GM23338 (cell line): ENCODE results near the gene UBTD1. TPM values are rescaled to one million over a fixed set of nuclear protein-coding genes. Genes with fewer than 3 reads are reported as not detected.

Experiments
- ATAC-seq: fragments of 200-7000 bp; cut with Tn5 transposase; 3 replicates; pipeline ENCODE4 v1.9.1; 2020
- DNase-seq: peaks from one replicate; pipeline ENCODE4 v3.0.0-alpha.2; 2015; ENCODE audit warnings: low spot score
- H2AFZ ChIP-seq: fragments of 200-600 bp; sonication (generic); 2 replicates; pipeline ENCODE4 v1.8.0; 2016; ENCODE audit warnings: antibody characterized with exemption, mild to moderate bottlenecking, moderate library complexity
- H3F3A ChIP-seq: fragments of 200-600 bp; sonication (generic); replicated peaks from 2 replicates; pipeline ENCODE4 v1.8.0; 2017; ENCODE audit warnings: antibody characterized with exemption, mixed run types, low read depth
- H3K27ac ChIP-seq: fragments of 200-600 bp; sonication (generic); 2 replicates; pipeline ENCODE4 v1.6.1; 2016; ENCODE audit warnings: low read depth
- H3K27me3 ChIP-seq: fragments of 200-600 bp; sonication (generic); 2 replicates; pipeline ENCODE4 v1.8.0; 2016; ENCODE audit warnings: mild to moderate bottlenecking, mixed run types, moderate library complexity; ENCODE audit not compliant: insufficient read depth
- H3K36me3 ChIP-seq: fragments of 200-600 bp; sonication (generic); 2 replicates; pipeline ENCODE4 v1.8.0; 2016; ENCODE audit warnings: mild to moderate bottlenecking; ENCODE audit not compliant: insufficient read depth
- H3K4me1 ChIP-seq: fragments of 200-600 bp; sonication (generic); 2 replicates; pipeline ENCODE4 v1.8.0; 2016; ENCODE audit warnings: mild to moderate bottlenecking, moderate library complexity; ENCODE audit not compliant: insufficient read depth
- H3K4me2 ChIP-seq: fragments of 200-600 bp; sonication (generic); 2 replicates; pipeline ENCODE4 v1.7.1; 2017; ENCODE audit warnings: mixed run types
- H3K4me3 ChIP-seq: fragments of 200-600 bp; sonication (generic); 2 replicates; pipeline ENCODE4 v1.6.1; 2016; ENCODE audit warnings: mixed run types
- H3K79me2 ChIP-seq: fragments of 200-600 bp; sonication (generic); replicated peaks from 2 replicates; pipeline ENCODE4 v1.8.0; 2017; ENCODE audit warnings: mild to moderate bottlenecking; ENCODE audit not compliant: insufficient read depth
- H3K9me2 ChIP-seq: fragments of 200-600 bp; sonication (generic); 2 replicates; pipeline ENCODE4 v1.8.0; 2017; ENCODE audit not compliant: insufficient read depth
- H4K20me1 ChIP-seq: fragments of 200-600 bp; sonication (generic); replicated peaks from 2 replicates; pipeline ENCODE4 v1.8.0; 2017; ENCODE audit warnings: mild to moderate bottlenecking; ENCODE audit not compliant: insufficient read depth
- H3K27ac Mint-ChIP-seq: 2 replicates; pipeline ENCODE4 v1.8.0; 2020; ENCODE audit warnings: inconsistent platforms, mild to moderate bottlenecking, moderate library complexity, mixed read lengths
- H3K27me3 Mint-ChIP-seq: 3 replicates; pipeline ENCODE4 v1.8.0; 2022; ENCODE audit warnings: low read depth, mild to moderate bottlenecking, moderate library complexity, mixed read lengths, inconsistent platforms; ENCODE audit not compliant: insufficient read depth, poor library complexity
- H3K36me3 Mint-ChIP-seq: 3 replicates; pipeline ENCODE4 v1.8.0; 2021; ENCODE audit warnings: low read depth, mild to moderate bottlenecking, inconsistent platforms, moderate library complexity, mixed read lengths
- H3K4me1 Mint-ChIP-seq: 3 replicates; pipeline ENCODE4 v1.8.0; 2020; ENCODE audit warnings: mild to moderate bottlenecking, inconsistent platforms, mixed read lengths
- H3K4me3 Mint-ChIP-seq: 3 replicates; pipeline ENCODE4 v1.8.0; 2021; ENCODE audit warnings: moderate library complexity, mild to moderate bottlenecking, inconsistent platforms, mixed read lengths
- H3K9me3 Mint-ChIP-seq: 3 replicates; pipeline ENCODE4 v1.8.0; 2020; ENCODE audit warnings: moderate library complexity, mild to moderate bottlenecking, inconsistent platforms, mixed read lengths
- CREB1 ChIP-seq: fragments of 250-450 bp; sonication (Bioruptor Pico); IDR thresholded peaks from 2 replicates; pipeline ENCODE4 v1.5.0; 2020; ENCODE audit warnings: low read depth, mild to moderate bottlenecking, moderate library complexity
- CTCF ChIP-seq, 2 experiments: fragments of 200-600 bp in 1 of 2; sonication (generic) in 1 of 2; conservative IDR thresholded peaks; 2 replicates each; pipeline versions ENCODE4 v1.5.1 to v1.6.1; 2016 to 2017; ENCODE audit warnings: antibody characterized with exemption in 2 of 2, low read depth in 2 of 2, mild to moderate bottlenecking in 2 of 2, moderate library complexity in 1 of 2
- ETS1 ChIP-seq: IDR thresholded peaks from 2 replicates; pipeline ENCODE4 v1.6.1; 2016; ENCODE audit warnings: antibody characterized with exemption
- EZH2 ChIP-seq: fragments of 200-600 bp; sonication (generic); IDR thresholded peaks from one replicate; pipeline ENCODE4 v1.8.0; 2017; ENCODE audit warnings: antibody characterized with exemption, mild to moderate bottlenecking, low read depth; ENCODE audit not compliant: unreplicated experiment
- EZH2phosphoT487 ChIP-seq: fragments of 200-600 bp; sonication (generic); IDR thresholded peaks from one replicate; pipeline ENCODE4 v1.8.1; 2018; ENCODE audit warnings: antibody characterized with exemption; ENCODE audit not compliant: unreplicated experiment
- JUNB ChIP-seq: IDR thresholded peaks from one replicate; pipeline ENCODE4 v1.6.1; 2016; ENCODE audit warnings: antibody characterized with exemption; ENCODE audit not compliant: unreplicated experiment
- STAT1 ChIP-seq: IDR thresholded peaks from one replicate; pipeline ENCODE4 v1.6.1; 2016; ENCODE audit warnings: antibody characterized with exemption; ENCODE audit not compliant: unreplicated experiment
- polyA plus RNA-seq: library from polyadenylated mRNA; unstranded; fragments of >200 nt; fragmentation: Nextera tagmentation; extraction: Ambion mirVana; gene quantifications from 2 replicates; pipeline ENCODE4 v1.2.1, GENCODE V29; 2016
- total RNA-seq: library from RNA; depleted of rRNA; stranded (reverse); fragments of >200 nt; shearing (Covaris generic); gene quantifications from 2 replicates; pipeline ENCODE4 v1.2.3, GENCODE V29; 2014
- TF ChIP-seq, protein P1 (sequence below): fragments of 250-450 bp; sonication (Bioruptor Pico); IDR thresholded peaks from 2 replicates; pipeline ENCODE4 v1.5.0; 2020; ENCODE audit warnings: mild to moderate bottlenecking, moderate library complexity
- TF ChIP-seq, protein P2 (sequence below): IDR thresholded peaks from one replicate; pipeline ENCODE4 v1.6.1; 2018; ENCODE audit warnings: antibody characterized with exemption; ENCODE audit not compliant: unreplicated experiment

UBTD1 gene
- total and polyA plus RNA-seq, 2 experiments from 2014 or later = 17.3 to 29.0 TPM

DNA sequence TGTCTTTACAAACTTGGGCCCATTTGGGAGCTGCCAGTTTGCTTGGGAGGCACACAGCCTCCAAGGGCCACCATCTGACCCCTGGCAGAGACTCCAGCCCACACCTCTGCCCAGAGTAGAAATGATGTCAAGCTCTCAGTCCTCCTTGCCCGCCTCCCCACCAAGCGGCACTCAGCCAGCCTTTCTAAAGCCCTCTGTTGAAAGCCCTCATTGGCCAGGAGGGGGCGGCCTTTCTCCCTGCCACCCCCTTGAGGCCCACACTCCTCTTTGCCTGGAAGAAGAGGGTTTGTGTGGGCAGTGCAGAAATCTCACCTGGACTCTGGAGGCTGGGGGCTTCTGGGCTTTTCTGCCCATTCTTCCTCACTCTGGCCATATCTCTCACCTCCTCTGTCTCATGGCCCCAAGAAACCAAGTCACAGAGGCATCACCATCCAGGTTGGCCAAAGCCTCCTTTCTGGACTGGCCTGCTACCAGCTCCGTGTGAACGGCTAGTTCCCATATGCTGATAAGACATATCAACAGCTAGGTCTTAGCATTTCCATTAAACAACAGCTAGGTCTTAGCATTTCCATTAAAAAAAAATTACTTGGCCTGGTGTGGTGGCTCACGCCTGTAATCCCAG, 36.1 kb downstream of the UBTD1 start:
- Mint-ChIP-seq H3K9me3 (peaks cover 3% of the 10 kb centered on the region), H3K27me3 (peaks cover 7% of the 10 kb centered on the region), H3K27ac (no peak overlapping the region), H3K4me3 (no peak overlapping the region), H3K4me1 (peaks cover 13% of the 10 kb centered on the region), H3K36me3 (peaks cover 2% of the 10 kb centered on the region)
- Histone ChIP-seq H3K4me1 (peaks cover 11% of the 10 kb centered on the region), H3F3A (0 out of 2 replicates have a peak, but pooled peaks cover 3% of the 10 kb centered on the region), H4K20me1 (peaks cover 2% of the 10 kb centered on the region; the same call in 1 of the 2 replicates), H3K36me3 (no peaks in the 10 kb centered on the region), H3K4me3 (no peak overlapping the region), H3K27ac (no peak overlapping the region), H2AFZ (no peak overlapping the region), H3K4me2 (no peak overlapping the region), H3K27me3 (no peaks in the 10 kb centered on the region), H3K9me2 (no peaks in the 10 kb centered on the region), H3K79me2 (0 out of 2 replicates have a peak, but pooled peaks cover 4% of the 10 kb centered on the region)
- ATAC-seq (peak; percentile 85), DNase-seq (peak; percentile 84)
- TF ChIP-seq EZH2phosphoT487 (no peak), ETS1 (no peak), CREB1 (CRISPR knock-in tag) (no peak), JUNB (no peak), EZH2 (no peak), STAT1 (no peak), CTCF (conservative IDR thresholded peaks at IDR 0.05; ENCODE audit: low read depth in 2 of 2) (peak; percentile 81 to 91)
- TF ChIP-seq, protein P1, sequence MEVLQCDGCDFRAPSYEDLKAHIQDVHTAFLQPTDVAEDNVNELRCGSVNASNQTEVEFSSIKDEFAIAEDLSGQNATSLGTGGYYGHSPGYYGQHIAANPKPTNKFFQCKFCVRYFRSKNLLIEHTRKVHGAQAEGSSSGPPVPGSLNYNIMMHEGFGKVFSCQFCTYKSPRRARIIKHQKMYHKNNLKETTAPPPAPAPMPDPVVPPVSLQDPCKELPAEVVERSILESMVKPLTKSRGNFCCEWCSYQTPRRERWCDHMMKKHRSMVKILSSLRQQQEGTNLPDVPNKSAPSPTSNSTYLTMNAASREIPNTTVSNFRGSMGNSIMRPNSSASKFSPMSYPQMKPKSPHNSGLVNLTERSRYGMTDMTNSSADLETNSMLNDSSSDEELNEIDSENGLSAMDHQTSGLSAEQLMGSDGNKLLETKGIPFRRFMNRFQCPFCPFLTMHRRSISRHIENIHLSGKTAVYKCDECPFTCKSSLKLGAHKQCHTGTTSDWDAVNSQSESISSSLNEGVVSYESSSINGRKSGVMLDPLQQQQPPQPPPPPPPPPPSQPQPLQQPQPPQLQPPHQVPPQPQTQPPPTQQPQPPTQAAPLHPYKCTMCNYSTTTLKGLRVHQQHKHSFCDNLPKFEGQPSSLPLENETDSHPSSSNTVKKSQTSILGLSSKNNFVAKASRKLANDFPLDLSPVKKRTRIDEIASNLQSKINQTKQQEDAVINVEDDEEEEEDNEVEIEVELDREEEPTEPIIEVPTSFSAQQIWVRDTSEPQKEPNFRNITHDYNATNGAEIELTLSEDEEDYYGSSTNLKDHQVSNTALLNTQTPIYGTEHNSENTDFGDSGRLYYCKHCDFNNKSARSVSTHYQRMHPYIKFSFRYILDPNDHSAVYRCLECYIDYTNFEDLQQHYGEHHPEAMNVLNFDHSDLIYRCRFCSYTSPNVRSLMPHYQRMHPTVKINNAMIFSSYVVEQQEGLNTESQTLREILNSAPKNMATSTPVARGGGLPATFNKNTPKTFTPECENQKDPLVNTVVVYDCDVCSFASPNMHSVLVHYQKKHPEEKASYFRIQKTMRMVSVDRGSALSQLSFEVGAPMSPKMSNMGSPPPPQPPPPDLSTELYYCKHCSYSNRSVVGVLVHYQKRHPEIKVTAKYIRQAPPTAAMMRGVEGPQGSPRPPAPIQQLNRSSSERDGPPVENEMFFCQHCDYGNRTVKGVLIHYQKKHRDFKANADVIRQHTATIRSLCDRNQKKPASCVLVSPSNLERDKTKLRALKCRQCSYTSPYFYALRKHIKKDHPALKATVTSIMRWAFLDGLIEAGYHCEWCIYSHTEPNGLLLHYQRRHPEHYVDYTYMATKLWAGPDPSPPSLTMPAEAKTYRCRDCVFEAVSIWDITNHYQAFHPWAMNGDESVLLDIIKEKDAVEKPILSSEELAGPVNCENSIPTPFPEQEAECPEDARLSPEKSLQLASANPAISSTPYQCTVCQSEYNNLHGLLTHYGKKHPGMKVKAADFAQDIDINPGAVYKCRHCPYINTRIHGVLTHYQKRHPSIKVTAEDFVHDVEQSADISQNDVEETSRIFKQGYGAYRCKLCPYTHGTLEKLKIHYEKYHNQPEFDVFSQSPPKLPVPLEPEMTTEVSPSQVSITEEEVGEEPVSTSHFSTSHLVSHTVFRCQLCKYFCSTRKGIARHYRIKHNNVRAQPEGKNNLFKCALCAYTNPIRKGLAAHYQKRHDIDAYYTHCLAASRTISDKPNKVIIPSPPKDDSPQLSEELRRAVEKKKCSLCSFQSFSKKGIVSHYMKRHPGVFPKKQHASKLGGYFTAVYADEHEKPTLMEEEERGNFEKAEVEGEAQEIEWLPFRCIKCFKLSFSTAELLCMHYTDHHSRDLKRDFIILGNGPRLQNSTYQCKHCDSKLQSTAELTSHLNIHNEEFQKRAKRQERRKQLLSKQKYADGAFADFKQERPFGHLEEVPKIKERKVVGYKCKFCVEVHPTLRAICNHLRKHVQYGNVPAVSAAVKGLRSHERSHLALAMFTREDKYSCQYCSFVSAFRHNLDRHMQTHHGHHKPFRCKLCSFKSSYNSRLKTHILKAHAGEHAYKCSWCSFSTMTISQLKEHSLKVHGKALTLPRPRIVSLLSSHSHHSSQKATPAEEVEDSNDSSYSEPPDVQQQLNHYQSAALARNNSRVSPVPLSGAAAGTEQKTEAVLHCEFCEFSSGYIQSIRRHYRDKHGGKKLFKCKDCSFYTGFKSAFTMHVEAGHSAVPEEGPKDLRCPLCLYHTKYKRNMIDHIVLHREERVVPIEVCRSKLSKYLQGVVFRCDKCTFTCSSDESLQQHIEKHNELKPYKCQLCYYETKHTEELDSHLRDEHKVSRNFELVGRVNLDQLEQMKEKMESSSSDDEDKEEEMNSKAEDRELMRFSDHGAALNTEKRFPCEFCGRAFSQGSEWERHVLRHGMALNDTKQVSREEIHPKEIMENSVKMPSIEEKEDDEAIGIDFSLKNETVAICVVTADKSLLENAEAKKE (CRISPR knock-in tag) = no peak
- TF ChIP-seq, protein P2, sequence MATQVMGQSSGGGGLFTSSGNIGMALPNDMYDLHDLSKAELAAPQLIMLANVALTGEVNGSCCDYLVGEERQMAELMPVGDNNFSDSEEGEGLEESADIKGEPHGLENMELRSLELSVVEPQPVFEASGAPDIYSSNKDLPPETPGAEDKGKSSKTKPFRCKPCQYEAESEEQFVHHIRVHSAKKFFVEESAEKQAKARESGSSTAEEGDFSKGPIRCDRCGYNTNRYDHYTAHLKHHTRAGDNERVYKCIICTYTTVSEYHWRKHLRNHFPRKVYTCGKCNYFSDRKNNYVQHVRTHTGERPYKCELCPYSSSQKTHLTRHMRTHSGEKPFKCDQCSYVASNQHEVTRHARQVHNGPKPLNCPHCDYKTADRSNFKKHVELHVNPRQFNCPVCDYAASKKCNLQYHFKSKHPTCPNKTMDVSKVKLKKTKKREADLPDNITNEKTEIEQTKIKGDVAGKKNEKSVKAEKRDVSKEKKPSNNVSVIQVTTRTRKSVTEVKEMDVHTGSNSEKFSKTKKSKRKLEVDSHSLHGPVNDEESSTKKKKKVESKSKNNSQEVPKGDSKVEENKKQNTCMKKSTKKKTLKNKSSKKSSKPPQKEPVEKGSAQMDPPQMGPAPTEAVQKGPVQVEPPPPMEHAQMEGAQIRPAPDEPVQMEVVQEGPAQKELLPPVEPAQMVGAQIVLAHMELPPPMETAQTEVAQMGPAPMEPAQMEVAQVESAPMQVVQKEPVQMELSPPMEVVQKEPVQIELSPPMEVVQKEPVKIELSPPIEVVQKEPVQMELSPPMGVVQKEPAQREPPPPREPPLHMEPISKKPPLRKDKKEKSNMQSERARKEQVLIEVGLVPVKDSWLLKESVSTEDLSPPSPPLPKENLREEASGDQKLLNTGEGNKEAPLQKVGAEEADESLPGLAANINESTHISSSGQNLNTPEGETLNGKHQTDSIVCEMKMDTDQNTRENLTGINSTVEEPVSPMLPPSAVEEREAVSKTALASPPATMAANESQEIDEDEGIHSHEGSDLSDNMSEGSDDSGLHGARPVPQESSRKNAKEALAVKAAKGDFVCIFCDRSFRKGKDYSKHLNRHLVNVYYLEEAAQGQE = no peak
